ENCODE results near the gene SPA17. TPM values are rescaled to one million over a fixed set of nuclear protein-coding genes. Genes with fewer than 3 reads are reported as not detected.
A peak's percentile ranks its signal among the peaks of the same experiment; 100 is the strongest.

Gene SPA17
- total RNA-seq, 1 experiment from 2014 or later: 7.2 TPM

DNA sequence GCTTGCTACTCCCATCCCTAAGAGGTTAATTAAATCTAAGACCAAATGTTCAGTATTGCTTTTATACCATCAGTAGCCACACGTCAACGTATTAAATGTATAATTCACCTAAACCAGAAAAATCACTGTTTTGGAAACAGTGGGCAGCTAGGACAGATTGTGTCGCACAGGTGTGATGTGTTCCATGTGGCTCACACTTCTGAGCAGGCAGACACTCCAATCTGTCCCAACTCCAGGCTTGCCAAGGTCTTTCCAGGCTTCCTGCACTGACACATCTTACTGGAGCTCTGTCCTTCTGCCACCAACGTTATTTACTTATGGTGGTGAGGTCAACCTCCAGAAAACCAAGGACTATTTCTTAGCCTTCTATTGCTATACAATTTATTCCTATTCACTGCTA, 11.6 kb upstream of the SPA17 start:
- no peak for DNase-seq (ENCODE audit: low spot score)

DNA sequence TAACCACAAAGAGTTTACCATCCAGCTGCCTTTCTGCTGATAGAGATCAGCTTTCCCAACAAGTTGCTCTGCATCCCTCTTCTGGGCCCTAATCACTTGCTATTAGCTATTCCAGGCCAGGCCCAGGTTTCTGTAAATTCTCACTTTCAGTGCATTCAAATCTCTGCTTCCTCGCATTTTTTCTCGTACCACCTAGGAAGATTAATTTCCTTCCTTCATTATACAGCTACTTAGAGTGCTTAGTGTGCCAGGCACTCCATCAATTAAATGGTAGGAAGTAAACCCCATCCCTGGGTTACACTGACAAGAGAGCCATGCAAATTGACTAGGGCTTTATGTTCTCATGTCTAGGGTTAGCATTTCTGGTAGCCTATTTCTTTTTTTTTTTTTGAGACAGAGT, 9.8 kb upstream of the SPA17 start:
- no peak for DNase-seq (ENCODE audit: low spot score)

DNA sequence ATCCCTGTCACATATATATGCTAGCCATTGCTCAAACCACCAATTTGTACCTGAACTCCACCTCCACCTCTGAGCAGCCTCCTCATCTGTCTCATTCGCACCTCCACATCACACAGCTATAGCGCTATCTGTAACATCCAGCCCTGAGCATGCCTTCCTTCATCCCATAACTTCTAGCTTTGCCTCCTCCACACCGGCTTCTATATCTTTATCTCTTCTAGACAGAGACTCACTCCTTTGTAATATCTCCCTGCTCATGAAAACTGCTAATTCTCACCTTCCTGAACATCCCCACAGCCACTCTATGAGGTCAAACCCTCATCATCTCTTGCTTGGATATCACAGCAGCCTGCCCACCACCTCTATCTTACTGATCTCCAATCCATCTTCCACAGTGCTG, 6.1 kb upstream of the SPA17 start:
- no peak for DNase-seq (ENCODE audit: low spot score)

DNA sequence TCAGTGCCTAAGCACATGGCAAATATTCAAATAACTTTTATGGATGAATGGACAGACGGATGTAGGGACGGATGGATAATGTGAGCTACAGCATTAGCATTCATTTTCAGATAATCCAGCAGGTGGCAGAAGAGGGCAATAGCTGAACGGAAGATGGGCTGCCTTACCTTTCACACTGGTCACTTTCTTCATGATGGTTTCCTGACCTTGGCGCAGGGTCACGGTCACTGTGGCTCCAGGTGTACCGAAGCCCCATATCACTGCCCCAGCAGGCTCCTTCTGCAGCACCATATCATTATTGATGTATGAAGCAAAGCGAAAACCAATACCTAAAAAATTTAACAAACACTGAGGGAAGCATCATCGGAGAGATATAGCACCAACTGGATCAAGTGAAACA, 4.5 kb upstream of the SPA17 start:
- DNase-seq (ENCODE audit: low spot score): peak; percentile 81

DNA sequence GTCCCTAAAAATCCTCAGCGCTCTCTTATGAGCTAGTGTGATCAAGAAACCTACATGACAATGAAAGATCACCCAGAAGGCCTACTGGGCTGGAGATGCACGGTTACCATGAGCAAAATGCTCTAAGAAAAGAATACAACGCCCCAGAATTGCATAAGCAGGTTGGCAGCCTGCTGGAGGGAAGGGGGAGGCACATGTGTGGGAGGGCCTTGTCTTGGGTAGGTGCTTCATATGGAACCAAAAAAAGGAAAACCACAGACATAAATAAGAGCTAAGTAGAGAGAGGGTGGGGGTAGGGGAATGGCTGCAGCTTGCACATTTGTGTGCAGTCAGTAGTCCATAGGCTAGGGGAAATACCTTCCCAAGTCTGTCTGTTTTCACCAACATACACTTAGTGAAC, 3.0 kb upstream of the SPA17 start:
- DNase-seq (ENCODE audit: low spot score): no peak

DNA sequence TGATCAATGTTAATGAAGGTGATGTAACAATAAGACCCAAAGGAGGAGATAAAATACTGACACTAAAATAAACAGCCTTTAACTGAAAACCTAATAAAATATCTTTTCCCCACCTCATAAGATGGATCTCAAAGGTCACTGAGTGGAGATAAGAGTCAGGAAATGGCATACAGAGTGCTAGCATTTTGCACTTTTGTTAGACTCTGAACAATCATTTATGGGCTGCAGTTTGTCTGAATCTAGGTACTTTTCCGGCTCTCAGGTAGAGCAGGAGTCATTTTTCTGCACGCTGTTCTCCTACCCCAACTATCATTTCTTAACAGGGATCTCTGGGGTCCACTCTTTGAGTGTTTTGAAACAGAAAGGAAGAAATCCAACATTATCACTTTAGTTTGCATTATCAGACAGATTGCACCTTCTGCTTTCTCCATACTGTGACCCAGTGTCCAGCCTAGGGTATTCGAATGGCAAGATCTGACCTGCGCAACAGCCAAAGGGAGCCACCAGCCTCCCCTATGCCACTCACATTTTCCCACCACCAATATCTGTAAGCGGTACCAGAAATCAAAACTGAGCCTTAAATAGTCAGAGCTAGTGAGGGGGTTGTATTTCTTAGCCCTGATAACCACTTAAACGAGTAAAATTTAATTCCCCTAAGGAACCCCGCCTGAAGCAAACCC, 1.0 kb upstream of the SPA17 start:
- peak; percentile 38 for DNase-seq (ENCODE audit: low spot score)

DNA sequence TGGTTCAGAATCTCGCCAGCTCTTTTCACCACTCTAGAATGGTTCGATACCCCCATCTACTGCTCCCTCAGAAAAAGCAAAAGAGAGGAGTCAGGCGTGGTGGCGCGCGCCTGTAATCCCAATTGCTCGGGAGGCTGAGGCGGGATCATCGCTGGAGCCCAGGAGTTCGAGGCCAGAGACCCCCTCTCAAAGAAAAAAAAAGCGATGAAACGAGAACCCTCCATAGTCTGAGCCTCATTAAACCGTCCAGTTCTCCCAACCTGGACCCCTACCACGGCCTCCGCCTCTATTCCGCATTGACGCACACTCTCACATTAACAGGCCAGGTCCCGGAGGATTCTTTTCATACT, 439 bp downstream of the SPA17 start:
- DNase-seq (ENCODE audit: low spot score): no peak

DNA sequence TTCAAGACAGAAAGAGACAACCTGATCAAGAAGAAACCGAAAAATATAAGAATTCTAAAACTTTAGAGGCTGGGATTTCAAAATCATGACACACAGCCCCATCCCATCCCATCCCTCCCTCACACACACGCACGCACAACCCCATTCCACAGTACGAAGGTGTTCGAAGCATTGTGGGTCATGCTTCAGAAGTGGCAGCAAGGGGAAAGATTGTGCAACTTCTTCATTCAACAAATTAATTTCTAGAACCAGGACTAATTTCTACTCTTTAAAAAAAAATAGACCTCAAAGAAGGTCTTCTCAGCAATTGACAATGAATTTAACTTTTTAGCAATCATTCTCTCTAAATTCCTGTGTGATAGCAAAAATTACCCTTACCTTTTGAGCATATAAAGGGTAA, 867 bp downstream of the SPA17 start:
- DNase-seq (ENCODE audit: low spot score): no peak

DNA sequence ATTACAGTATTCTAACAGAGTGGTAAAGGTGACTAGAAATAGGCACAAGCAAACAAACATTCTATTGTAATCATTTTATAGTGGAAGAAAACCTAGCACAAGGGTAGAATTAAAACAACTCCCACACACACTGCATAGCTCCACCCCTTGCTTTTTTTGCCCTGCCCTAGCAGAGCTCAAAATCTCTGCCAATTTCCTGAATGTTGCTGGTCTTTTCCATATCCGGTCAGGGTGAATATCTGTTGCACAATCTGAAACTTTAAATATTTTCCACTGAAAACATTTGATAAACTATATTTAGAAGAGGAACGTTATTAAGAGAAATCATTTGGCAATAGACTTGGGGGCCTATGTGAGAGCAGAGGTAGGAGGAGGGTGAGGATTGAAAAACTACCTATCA, 2.7 kb downstream of the SPA17 start:
- DNase-seq (ENCODE audit: low spot score): no peak

DNA sequence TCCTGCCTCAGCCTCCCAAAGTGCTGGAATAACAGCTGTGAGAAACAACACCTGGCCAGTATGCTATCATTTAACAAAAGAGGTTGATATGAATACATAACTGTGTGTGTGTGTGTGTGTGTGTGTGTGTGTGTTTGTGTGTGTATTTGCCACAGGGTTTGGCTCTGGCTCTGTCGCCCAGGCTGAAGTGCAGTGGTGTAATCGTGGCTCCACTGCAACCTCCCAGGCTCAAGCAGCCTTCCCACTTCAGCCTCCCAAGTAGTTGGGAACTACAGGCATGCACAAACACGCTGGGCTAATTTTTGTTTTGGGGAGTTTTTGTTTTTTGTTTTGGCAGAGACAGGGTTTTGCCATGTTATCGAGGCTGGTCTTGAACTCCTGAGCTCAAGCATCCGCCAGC, 4.7 kb downstream of the SPA17 start:
- no peak for DNase-seq (ENCODE audit: low spot score)

DNA sequence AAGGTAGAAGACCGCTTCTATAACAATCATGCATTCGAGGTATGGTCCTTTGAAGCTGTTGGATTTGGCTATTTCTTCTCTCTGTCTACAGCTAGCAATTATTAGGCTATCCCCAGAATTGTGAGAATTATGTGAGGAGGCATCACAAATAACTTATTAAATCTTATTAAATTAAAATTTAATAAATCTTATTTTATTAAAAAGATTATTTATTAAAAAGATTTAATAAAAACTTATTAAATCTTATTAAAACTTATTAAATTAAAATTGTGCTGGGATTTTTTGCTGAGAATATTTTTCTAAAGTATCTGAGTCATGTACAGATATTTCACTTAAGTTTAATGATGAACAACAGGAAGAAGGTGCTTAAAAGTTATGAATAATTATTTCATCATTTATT, 7.7 kb downstream of the SPA17 start:
- DNase-seq (ENCODE audit: low spot score): no peak

DNA sequence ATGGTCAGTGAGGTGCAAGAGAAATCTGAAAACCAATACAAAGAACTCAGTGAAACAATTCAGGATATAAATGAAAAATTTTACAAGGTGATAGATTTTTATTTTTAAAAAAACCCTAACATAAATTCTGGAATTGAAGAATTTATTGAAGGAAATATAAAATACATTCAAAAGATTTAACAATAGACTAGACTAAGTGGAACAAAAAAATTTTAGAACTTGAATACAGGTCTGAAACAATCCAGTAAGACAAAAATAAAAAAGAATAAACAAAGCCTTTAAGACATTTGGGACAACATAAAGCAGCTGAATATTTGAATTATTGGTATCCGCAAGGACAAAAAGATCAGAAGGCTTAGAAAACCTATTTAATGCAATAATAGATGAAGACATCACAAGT, 8.7 kb downstream of the SPA17 start:
- DNase-seq (ENCODE audit: low spot score): no peak

DNA sequence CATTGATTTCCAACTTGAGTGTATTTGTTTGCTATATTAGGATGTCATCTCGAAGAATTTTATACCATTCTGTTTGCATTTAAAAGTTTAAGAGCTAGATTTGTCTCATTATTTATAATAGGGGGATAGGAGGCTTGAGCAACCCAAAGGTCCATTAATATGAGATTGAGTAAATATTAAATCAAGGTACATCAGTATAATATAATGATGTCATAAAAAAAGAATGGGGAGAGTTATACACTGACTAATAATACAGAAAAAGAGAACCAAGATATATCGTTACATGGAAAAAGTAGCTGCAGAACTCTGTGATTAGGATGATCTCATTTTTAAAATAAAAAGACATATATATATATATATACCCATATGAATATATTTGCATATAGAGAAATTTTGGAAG, 19.4 kb downstream of the SPA17 start:
- no peak for DNase-seq (ENCODE audit: low spot score)

DNA sequence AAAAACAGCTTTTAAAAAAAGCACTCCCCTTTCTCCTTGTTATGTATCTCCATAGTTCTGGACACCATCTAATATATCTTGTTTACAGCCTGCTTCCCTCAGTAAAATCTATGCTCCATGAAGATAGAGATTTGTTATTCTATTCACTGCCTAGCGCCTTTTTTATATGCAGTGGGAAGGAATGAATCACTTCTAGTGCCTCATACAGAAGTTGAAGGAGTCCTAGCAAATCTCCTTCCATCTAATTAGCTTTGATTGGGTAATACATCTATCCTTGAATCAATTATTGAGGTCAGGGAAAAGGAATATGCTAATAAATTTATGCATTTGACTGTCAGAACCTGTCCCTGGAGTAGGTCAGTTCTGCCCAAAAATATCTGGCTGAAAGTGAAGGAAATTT, 25.8 kb downstream of the SPA17 start:
- DNase-seq (ENCODE audit: low spot score): no peak

DNA sequence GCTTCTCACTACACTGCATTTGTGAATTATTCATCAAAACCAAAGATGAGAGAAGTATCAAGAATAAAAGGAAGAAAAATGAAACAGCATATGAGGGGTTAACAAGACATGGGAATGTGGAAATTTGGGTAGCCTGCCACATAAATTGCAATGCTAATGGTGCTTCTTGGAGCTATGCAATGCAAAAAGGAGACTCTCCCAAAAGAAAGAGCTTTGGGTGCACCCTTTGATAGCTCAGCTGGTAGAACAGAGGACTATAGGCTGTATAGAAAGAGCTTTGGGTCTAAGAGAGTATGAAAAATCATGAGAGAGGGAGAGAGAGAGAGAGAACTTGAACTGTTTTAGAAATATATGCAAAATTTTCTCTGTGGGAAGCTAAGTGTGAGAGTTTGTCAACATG, 26.3 kb downstream of the SPA17 start:
- DNase-seq (ENCODE audit: low spot score): no peak

DNA sequence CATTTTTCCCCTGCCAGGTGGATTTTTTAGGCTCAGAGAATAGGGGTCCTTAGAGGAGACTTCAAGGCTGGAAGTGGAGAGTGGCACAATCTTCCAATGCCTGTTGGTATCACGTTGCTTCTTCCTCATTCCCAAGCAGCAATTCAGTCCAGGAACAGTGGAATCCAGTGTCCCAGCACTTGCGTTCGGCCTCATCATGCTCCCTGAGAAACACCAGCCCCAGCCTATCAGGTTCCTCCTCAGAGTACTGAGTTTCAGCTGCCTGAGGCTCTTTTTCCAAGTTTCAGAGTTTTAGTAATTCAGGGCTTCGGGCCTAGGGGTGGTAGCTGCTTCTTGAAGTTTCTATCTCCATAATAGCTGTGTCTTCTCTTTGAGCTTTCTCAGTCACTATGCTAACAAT, 34.1 kb downstream of the SPA17 start:
- no peak for DNase-seq (ENCODE audit: low spot score)

DNA sequence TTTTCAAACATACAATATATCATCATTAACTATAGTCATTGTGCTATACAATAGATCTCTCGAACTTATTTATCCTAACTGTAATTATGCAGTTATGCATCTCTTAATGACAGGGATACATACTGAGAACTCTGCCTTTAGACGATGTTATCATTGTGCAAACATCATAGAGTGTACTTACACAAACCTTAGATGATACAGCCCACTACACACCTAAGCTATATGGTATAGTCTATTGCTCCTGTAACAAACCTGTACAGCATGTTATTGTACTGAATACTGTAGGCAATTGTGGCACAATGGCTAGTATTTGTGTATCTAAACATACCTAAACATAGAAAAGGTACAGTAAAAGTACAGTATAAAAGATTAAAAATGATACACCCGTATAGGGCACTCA, 38.7 kb downstream of the SPA17 start:
- no peak for DNase-seq (ENCODE audit: low spot score)

DNA sequence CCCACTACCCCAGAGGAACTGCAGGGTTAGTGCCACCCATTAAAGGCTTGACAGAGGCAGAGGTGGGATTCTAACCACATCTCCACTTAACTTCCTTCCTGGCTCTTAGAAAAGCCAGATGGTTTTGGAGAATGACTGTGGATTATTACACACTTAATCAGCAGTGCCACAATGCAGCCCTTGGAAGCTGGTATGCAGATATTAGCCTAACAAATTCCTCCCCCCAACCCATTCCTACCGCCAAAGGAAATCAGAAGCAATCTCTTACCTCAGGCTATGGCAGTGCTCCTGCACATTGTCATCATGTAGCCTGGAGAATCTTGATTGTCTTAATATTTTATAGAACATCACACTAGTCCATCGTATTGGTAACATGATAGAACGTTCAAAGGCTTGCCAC, 42.9 kb downstream of the SPA17 start:
- no peak for DNase-seq (ENCODE audit: low spot score)

DNA sequence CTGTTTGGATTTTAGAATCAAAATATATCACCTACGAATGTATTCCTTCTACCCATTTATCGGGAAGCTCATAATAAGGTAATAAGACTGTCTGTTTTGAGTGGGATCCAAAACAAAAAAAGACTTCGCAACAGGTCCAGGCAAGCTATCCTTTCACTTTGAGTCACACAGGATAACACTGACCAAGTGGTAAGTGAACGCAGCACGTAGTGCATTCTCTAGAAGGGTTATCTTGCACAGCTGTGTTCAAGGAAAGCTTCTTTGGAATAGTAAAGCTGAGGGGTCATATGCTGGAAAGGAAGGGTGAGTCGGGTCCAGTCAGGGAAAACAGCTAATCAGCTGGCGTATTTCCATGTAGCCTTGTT, 43.7 kb downstream of the SPA17 start:
- DNase-seq (ENCODE audit: low spot score): no peak

DNA sequence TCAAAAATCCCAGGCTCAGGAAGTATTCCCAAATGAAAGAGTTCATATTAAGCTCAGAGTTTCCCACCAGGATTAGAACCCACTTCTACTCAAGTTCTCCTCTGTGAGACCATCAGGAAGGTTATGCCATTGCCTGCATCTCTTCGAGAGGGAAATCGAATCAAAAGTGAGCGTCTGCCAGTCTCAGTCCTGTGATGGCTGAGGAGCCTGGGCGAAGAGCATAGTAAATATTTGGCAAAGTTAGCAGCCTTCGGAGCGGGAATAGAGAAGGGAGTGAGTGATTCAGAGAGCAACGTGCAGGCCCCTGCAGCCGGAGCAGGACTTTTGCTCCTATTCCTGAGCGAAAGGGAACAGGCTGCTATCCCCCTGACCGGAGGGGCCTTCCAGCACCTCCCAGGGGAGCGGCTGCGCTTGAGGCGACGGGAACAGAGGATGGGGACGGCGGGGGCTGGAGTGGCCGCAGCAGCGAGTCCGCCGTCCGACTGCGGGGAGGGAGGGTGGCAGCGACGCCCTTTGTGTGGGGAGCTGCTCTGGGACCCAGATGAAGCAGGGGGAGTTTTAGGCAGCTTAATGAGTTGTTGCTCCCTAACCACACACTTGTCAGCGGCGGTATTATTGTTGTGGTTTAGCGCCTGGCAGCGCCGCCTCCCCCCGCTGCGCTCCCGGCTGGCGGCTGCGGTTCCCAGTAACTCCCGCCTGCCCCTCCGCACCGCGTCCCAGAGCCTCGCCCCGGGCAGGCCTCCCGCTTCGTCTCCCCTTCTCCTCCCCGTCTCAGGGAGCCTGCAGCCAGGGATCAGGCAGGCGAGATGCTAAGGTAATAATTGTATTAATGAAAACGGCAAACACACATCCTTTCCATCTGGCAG, 44.3 kb downstream of the SPA17 start:
- no peak for DNase-seq (ENCODE audit: low spot score)

DNA sequence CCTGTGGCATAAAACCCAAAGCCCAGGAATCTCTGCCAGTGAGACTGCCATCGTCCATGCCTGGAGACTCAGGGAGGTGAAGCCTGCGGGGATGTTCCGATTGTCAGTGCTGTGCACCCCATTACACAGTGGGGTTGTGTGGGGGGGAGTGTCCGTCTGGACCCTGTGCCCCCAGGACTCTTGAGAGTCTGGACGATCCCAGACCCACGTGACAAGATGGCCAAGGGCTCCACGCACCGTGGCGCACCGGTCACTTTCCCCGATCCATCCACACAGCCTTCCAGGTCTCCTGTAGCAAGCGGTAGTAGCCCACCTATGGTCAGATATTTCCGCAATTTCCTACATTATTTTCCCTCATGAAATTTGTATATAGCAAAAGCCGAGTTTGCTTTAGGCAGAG, 45.1 kb downstream of the SPA17 start:
- no peak for DNase-seq (ENCODE audit: low spot score)

DNA sequence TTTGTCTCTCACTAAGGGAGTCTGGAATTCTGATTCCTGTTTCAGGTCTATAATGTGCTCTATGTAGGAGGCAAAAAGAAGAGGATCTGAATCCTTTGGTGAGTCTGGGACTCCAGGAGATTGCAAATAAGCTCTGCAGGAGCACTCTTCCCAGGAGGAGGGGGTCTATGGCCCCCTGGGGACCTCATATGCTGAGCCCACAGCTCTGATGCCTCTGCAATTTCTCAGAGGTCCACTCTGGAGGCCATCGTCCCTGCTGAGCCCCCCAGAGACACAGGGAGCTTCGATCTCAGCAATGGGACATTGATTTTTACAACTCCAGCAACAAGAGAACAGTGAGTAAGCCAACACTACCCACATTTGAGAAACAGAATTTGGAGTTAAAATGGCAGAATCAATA, 45.8 kb downstream of the SPA17 start:
- no peak for DNase-seq (ENCODE audit: low spot score)

DNA sequence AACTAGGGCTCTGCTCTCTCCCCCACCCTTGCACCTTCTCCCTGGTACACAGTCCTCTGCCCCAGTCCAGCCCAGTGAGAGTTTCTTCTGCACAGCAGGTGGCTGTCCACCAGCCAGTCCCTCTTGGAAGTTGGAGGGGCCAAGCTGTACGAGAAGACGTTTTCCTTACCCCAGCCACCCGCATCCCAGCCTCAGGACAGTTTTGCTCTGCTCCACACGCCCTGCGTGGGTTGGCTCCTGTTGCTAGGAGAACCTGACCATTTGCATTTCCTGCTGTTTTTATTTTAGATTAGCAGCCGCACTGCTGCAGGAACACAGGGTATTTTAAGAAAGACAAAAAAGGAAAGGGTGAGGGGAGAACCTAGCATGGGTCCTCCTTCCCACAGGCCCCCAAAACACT, 48.5 kb downstream of the SPA17 start:
- no peak for DNase-seq (ENCODE audit: low spot score)
